ENCODE results near the gene FAM3D.
"Not testable (repeated sequence)": the region's sequence is repeated elsewhere in the genome, so short reads cannot be mapped to it uniquely, and the experiment has no call there.

FAM3D gene

GRCh38 chr3:58683001-58683458 is 16.5 kb upstream of the FAM3D start:
- DNase-seq (ENCODE audit: low spot score), result no peak

GRCh38 chr3:58681863-58682262 is 15.3 kb upstream of the FAM3D start:
- no peak for DNase-seq (ENCODE audit: low spot score)

- DNase-seq (ENCODE audit: low spot score), result no peak
Observed at GRCh38 chr3:58680879-58681525, 14.4 kb upstream of the FAM3D start.

GRCh38 chr3:58679974-58680666 is 13.5 kb upstream of the FAM3D start:
- no peak for DNase-seq (ENCODE audit: low spot score)

- no peak for DNase-seq (ENCODE audit: low spot score)
Observed at GRCh38 chr3:58679446-58679845, 12.9 kb upstream of the FAM3D start.

- not testable (repeated sequence) for DNase-seq (ENCODE audit: low spot score)
Observed at GRCh38 chr3:58678177-58678970, 11.8 kb upstream of the FAM3D start.

- no peak for DNase-seq (ENCODE audit: low spot score)
Observed at GRCh38 chr3:58672880-58673279, 6.3 kb upstream of the FAM3D start.

GRCh38 chr3:58672451-58672850 is 5.9 kb upstream of the FAM3D start:
- no peak for DNase-seq (ENCODE audit: low spot score)

GRCh38 chr3:58670506-58671135 is 4.0 kb upstream of the FAM3D start:
- DNase-seq (ENCODE audit: low spot score), result no peak

- no peak for DNase-seq (ENCODE audit: low spot score)
Observed at GRCh38 chr3:58668247-58668646, 1.7 kb upstream of the FAM3D start.

- DNase-seq (ENCODE audit: low spot score), result no peak
Observed at GRCh38 chr3:58667704-58668103, 1.1 kb upstream of the FAM3D start.

- no peak for DNase-seq (ENCODE audit: low spot score)
Observed at GRCh38 chr3:58667229-58667628, 655 bp upstream of the FAM3D start.

- DNase-seq (ENCODE audit: low spot score), result no peak
Observed at GRCh38 chr3:58665405-58665804, 1.2 kb downstream of the FAM3D start.

GRCh38 chr3:58664611-58665010 is 2.0 kb downstream of the FAM3D start:
- no peak for DNase-seq (ENCODE audit: low spot score)

- DNase-seq (ENCODE audit: low spot score), result no peak
Observed at GRCh38 chr3:58661836-58662420, 4.6 kb downstream of the FAM3D start.

- DNase-seq (ENCODE audit: low spot score), result no peak
Observed at GRCh38 chr3:58660998-58661397, 5.6 kb downstream of the FAM3D start.

GRCh38 chr3:58659051-58659675 is 7.4 kb downstream of the FAM3D start:
- DNase-seq (ENCODE audit: low spot score), result no peak

- DNase-seq (ENCODE audit: low spot score), result no peak
Observed at GRCh38 chr3:58658508-58658907, 8.1 kb downstream of the FAM3D start.

- DNase-seq (ENCODE audit: low spot score), result no peak
Observed at GRCh38 chr3:58657571-58658141, 8.9 kb downstream of the FAM3D start.

- DNase-seq (ENCODE audit: low spot score), result no peak
Observed at GRCh38 chr3:58657036-58657520, 9.5 kb downstream of the FAM3D start.

GRCh38 chr3:58656631-58657030 is 9.9 kb downstream of the FAM3D start:
- no peak for DNase-seq (ENCODE audit: low spot score)
